Endodermal cell (in vitro differentiated cells): Measurements from ENCODE around the gene SLC6A20. TPM values are rescaled to one million over a fixed set of nuclear protein-coding genes. Genes with fewer than 3 reads are reported as not detected.
A peak's percentile ranks its signal among the peaks of the same experiment; 100 is the strongest.

Experiments used
- DNase-seq: peaks from one replicate; pipeline ENCODE4 v3.0.0-alpha.2; 2017
- H3K27ac ChIP-seq: 2 replicates; pipeline ENCODE4 v1.5.1; 2013; ENCODE audit warnings: mild to moderate bottlenecking, low read depth, low read length, moderate library complexity
- H3K27me3 ChIP-seq: 2 replicates; pipeline ENCODE4 v1.6.1; 2013; ENCODE audit warnings: mild to moderate bottlenecking, low read length, moderate library complexity; ENCODE audit not compliant: insufficient read depth, control insufficient read depth, poor library complexity, severe bottlenecking
- H3K36me3 ChIP-seq: 2 replicates; pipeline ENCODE4 v1.7.0; 2013; ENCODE audit warnings: mild to moderate bottlenecking, low read length, moderate library complexity; ENCODE audit not compliant: control insufficient read depth, insufficient read depth
- H3K4me1 ChIP-seq: one replicate; pipeline ENCODE4 v1.7.0; 2013; ENCODE audit warnings: low read length; ENCODE audit not compliant: control insufficient read depth, insufficient read depth
- H3K4me3 ChIP-seq: 2 replicates; pipeline ENCODE4 v1.5.1; 2013; ENCODE audit warnings: mild to moderate bottlenecking, low read length, moderate library complexity
- H3K9ac ChIP-seq: 2 replicates; pipeline ENCODE4 v1.6.1; 2013; ENCODE audit warnings: mild to moderate bottlenecking, low read length, moderate library complexity; ENCODE audit not compliant: poor library complexity, severe bottlenecking; ENCODE audit errors: extremely low read depth
- H3K9me3 ChIP-seq: 2 replicates; pipeline ENCODE4 v1.6.1; 2013; ENCODE audit warnings: mild to moderate bottlenecking, low read length, moderate library complexity; ENCODE audit not compliant: control insufficient read depth
- H3K27ac Mint-ChIP-seq: 2 replicates; pipeline ENCODE4 v1.8.0; 2020; ENCODE audit warnings: mixed read lengths
- H3K27me3 Mint-ChIP-seq: 2 replicates; pipeline ENCODE4 v1.8.0; 2021; ENCODE audit warnings: mild to moderate bottlenecking, mixed read lengths; ENCODE audit not compliant: insufficient read depth
- H3K36me3 Mint-ChIP-seq: 2 replicates; pipeline ENCODE4 v1.8.0; 2020; ENCODE audit warnings: low read depth, mixed read lengths
- H3K4me1 Mint-ChIP-seq: 2 replicates; pipeline ENCODE4 v1.8.0; 2020; ENCODE audit warnings: mixed read lengths
- H3K4me3 Mint-ChIP-seq: 2 replicates; pipeline ENCODE4 v1.8.0; 2020; ENCODE audit warnings: mild to moderate bottlenecking, moderate library complexity, mixed read lengths
- H3K9me3 Mint-ChIP-seq: 2 replicates; pipeline ENCODE4 v1.8.0; 2020; ENCODE audit warnings: mild to moderate bottlenecking, mixed read lengths
- WGBS, 2 experiments: methylation state at CpG; one replicate each; pipeline versions ENCODE4 v1.1.5 to v1.1.7; 2013; ENCODE audit warnings: missing lambda C conversion rate in 2 of 2, mixed read lengths in 1 of 2; ENCODE audit not compliant: insufficient coverage in 1 of 2, insufficient read length in 1 of 2; 5-methylcytosine and 5-hydroxymethylcytosine counted together
- total RNA-seq, 2 donors: library from RNA; stranded (reverse); fragmentation: NEBNext Ultra II Directional in 1 of 2; extraction: Animal tissue kit (Norgen Biotek cat#: 25700) in 1 of 2; gene quantifications; 2 replicates in 1 of 2; 3 replicates in 1 of 2; pipeline ENCODE4 v1.2.1, GENCODE V29; 2021
- TF ChIP-seq, protein P1 (sequence below): fragments of 200-600 bp; sonication (generic); conservative IDR thresholded peaks from 2 replicates; pipeline ENCODE4 v1.5.0; 2021; ENCODE audit warnings: antibody characterized with exemption, mild to moderate bottlenecking

The SLC6A20 gene
- total RNA-seq, 2 donors from 2014 or later: 0.29 to 1.5 TPM

DNA sequence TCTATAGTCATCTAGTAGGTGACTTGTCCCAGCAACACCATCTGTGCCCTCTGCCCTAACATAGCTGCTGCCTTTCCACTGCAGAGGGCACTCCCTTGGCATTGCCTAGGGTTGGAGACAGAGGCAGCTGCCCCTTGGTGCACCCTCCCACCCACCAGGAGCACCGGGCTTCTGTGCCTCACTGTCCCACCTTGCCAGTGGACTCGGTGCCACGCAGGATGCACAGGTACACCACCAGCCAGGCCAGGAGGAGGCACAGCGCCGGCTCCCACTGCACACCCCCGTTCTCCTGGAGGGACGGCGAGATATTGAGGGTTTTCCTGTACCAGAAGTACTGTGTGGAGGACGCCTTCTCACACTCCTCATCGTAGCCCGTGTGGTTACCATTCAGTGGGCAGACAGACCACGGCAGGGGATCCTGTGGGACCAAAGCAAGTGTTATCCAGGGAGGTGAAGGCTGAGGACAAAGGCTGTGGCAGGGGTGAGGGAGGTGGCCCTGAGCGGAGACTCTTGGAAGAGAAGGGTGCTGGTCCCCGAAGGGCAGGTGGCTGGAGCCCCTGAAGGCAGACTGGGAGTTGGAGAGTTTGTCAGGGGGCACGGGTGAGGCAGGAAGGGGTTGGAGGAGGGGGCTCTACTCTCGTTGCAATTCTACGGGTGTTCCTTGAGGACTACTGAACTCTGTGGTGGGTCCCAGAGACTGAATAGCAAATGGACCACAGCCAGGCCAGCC, 20.6 kb downstream of the SLC6A20 start:
- Histone ChIP-seq H3K4me3 (no peak overlapping the region), H3K4me1 (no peaks in the 10 kb centered on the region), H3K27me3 (no peaks in the 10 kb centered on the region), H3K27ac (no peak overlapping the region), H3K9me3 (no peaks in the 10 kb centered on the region), H3K36me3 (no peaks in the 10 kb centered on the region), H3K9ac (no peak overlapping the region)
- H3K9me3 Mint-ChIP-seq: no peaks in the 10 kb centered on the region
- no peak overlapping the region for H3K27ac Mint-ChIP-seq
- peak; percentile 29 for DNase-seq
- H3K27me3 Mint-ChIP-seq: peaks cover 24% of the 10 kb centered on the region
- H3K4me1 Mint-ChIP-seq: peaks cover 21% of the 10 kb centered on the region
- TF ChIP-seq, protein P1, sequence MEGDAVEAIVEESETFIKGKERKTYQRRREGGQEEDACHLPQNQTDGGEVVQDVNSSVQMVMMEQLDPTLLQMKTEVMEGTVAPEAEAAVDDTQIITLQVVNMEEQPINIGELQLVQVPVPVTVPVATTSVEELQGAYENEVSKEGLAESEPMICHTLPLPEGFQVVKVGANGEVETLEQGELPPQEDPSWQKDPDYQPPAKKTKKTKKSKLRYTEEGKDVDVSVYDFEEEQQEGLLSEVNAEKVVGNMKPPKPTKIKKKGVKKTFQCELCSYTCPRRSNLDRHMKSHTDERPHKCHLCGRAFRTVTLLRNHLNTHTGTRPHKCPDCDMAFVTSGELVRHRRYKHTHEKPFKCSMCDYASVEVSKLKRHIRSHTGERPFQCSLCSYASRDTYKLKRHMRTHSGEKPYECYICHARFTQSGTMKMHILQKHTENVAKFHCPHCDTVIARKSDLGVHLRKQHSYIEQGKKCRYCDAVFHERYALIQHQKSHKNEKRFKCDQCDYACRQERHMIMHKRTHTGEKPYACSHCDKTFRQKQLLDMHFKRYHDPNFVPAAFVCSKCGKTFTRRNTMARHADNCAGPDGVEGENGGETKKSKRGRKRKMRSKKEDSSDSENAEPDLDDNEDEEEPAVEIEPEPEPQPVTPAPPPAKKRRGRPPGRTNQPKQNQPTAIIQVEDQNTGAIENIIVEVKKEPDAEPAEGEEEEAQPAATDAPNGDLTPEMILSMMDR: no peak
- no peak overlapping the region for H3K4me3 Mint-ChIP-seq
- H3K36me3 Mint-ChIP-seq: no peaks in the 10 kb centered on the region
- 93 to 96% methylated on average over 12 to 17 of the region's 17 CpGs for WGBS, 2 experiments

DNA sequence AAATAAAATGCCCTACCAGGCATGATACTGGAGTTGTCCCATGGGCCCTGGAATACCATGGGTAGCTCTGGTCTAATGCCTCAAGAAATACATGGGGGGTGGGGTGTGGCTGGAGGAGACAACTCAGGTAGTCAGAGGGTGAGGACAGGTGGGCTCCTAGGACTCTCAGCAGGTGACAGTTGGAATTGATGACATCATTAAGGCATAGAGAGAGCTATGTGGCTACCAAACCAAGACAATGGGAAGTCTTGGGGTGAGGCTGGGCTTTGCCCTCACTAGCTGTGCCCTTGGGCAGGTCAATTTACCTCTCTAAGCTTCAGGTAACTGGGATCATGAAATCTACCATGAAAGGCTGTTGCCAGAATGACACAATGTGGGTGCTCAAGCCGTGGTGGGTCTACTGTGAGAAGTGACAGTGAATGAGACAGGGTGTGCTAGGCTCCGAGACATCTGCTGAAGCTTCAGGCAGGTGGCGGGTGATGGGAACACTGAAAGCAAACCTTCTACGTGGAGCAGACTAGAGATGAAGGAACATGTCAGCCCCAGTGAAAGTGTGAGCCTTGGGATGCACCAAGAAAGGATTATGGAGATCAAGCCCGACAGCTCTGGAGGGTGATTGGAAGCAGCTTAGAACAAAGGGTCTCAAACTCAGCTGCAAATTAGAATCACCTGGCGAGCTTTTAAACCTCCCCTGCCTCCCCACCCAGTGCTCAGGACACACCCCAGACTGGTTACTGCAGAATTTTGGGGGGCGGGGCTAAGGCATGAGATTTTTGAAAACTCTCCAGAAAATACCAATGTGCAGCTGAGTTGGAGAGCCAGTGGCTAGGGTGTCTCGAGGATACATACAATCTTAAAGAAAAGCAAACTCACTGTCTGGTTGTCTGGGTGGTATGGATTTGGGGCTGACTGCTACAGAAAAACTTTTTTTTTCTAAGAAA, 21.5 kb downstream of the SLC6A20 start:
- Mint-ChIP-seq H3K27ac (no peak overlapping the region), H3K4me3 (no peak overlapping the region)

More for the DNA sequence above, 21.5 kb downstream of the SLC6A20 start:
- Histone ChIP-seq H3K9ac (no peak overlapping the region), H3K4me1 (no peaks in the 10 kb centered on the region), H3K4me3 (no peak overlapping the region), H3K27ac (no peak overlapping the region), H3K36me3 (no peaks in the 10 kb centered on the region), H3K27me3 (no peaks in the 10 kb centered on the region), H3K9me3 (no peaks in the 10 kb centered on the region)
- Mint-ChIP-seq H3K9me3 (no peaks in the 10 kb centered on the region), H3K4me1 (peaks cover 21% of the 10 kb centered on the region), H3K36me3 (no peaks in the 10 kb centered on the region), H3K27me3 (peaks cover 30% of the 10 kb centered on the region)
- peak; percentile 47 for DNase-seq
- TF ChIP-seq, protein P1: no peak
- WGBS, 2 experiments: 82 to 95% methylated on average over 6 to 8 of the region's 8 CpGs
